Gastroesophageal sphincter (tissue), 4 donors: Measurements from ENCODE around the gene RBM19. TPM values are rescaled to one million over a fixed set of nuclear protein-coding genes. Genes with fewer than 3 reads are reported as not detected.
A peak's percentile ranks its signal among the peaks of the same experiment; 100 is the strongest.

Experiments
- ATAC-seq: fragments of 150-250 bp; one replicate; pipeline ENCODE4 v1.9.1; 2016; ENCODE audit warnings: mild to moderate bottlenecking, moderate library complexity
- H3K27ac ChIP-seq, 4 donors: fragments of 200-600 bp; sonication (generic) in 3 of 4; 1 replicate in 3 of 4; 2 replicates in 1 of 4; pipeline ENCODE4 v1.5.1; 2016 to 2019
- H3K27me3 ChIP-seq: fragments of 200-600 bp; sonication (generic); one replicate; pipeline ENCODE4 v1.5.1; 2019
- H3K36me3 ChIP-seq, 2 donors: fragments of 200-600 bp; sonication (generic); one replicate each; pipeline ENCODE4 v1.5.1; 2019; ENCODE audit warnings: control low read depth in 1 of 2
- H3K4me1 ChIP-seq, 3 donors: fragments of 200-600 bp; sonication (generic); 1 replicate in 2 of 3; 2 replicates in 1 of 3; pipeline ENCODE4 v1.5.1; 2016 to 2019; ENCODE audit warnings: control low read depth in 2 of 3
- H3K4me3 ChIP-seq, 2 donors: fragments of 200-600 bp; sonication (generic); one replicate each; pipeline ENCODE4 v1.5.1; 2019; ENCODE audit warnings: mild to moderate bottlenecking in 1 of 2, moderate library complexity in 1 of 2
- H3K9me3 ChIP-seq, 3 donors: fragments of 200-600 bp; sonication (generic); one replicate each; pipeline ENCODE4 v1.5.1; 2017 to 2019; ENCODE audit warnings: control low read depth in 2 of 3
- CTCF ChIP-seq, 4 experiments: fragments of 200-600 bp in 2 of 4; fragments of 450-650 bp in 2 of 4; sonication (generic) in 1 of 4; IDR thresholded peaks; one replicate each; pipeline ENCODE4 v1.5.1; 2017 to 2019; ENCODE audit warnings: antibody characterized with exemption in 4 of 4, mild to moderate bottlenecking in 2 of 4, moderate library complexity in 2 of 4
- EP300 ChIP-seq: sonication (generic); formaldehyde crosslinking; IDR thresholded peaks from one replicate; pipeline ENCODE4 v1.6.1; 2017; ENCODE audit warnings: antibody characterized with exemption, mild to moderate bottlenecking
- POLR2A ChIP-seq, 2 donors: fragments of 450-650 bp; IDR thresholded peaks; one replicate each; pipeline ENCODE4 v1.6.1; 2017; ENCODE audit warnings: antibody characterized with exemption in 2 of 2, mild to moderate bottlenecking in 2 of 2, moderate library complexity in 1 of 2
- POLR2AphosphoS5 ChIP-seq: sonication (generic); formaldehyde crosslinking; IDR thresholded peaks from one replicate; pipeline ENCODE4 v1.6.1; 2017; ENCODE audit warnings: antibody characterized with exemption
- WGBS, 2 donors: methylation state at CpG; one replicate each; pipeline ENCODE4 v1.1.5; 2018; ENCODE audit warnings: low coverage in 1 of 2; 5-methylcytosine and 5-hydroxymethylcytosine counted together
- total RNA-seq, 4 donors: library from RNA; depleted of rRNA; stranded (reverse); fragments of >200 nt; gene quantifications; one replicate each; pipeline ENCODE4 v1.1.0, GENCODE V29; 2016

Gene RBM19
- total RNA-seq, 4 donors from 2014 or later = 24.5 to 45.3 (median 33.9) TPM

GRCh38 chr12:113980537-113981337, 14.6 kb upstream of the RBM19 start:
- no peaks in the 10 kb centered on the region for H3K36me3 ChIP-seq
- TF ChIP-seq POLR2A (IDR thresholded peaks at IDR 0.05) (no peak), CTCF (IDR thresholded peaks at IDR 0.05) (peak; percentile 91 to 95 (median 92))
- no peak overlapping the region for H3K4me3 ChIP-seq
- H3K4me1 ChIP-seq = no peaks in the 10 kb centered on the region
- no peak for ATAC-seq
- no peak overlapping the region for H3K27ac ChIP-seq
- no peaks in the 10 kb centered on the region for H3K9me3 ChIP-seq
- H3K27me3 ChIP-seq = peaks cover 63% of the 10 kb centered on the region
- WGBS, 2 donors = 13 to 43% methylated on average over 3 to 12 of the region's 12 CpGs

GRCh38 chr12:113980054-113980453, 13.9 kb upstream of the RBM19 start:
- no peaks in the 10 kb centered on the region for H3K36me3 ChIP-seq
- peaks cover 68% of the 10 kb centered on the region for H3K27me3 ChIP-seq
- TF ChIP-seq CTCF (IDR thresholded peaks at IDR 0.05) (no peak), POLR2AphosphoS5 (no peak), POLR2A (IDR thresholded peaks at IDR 0.05) (no peak), EP300 (no peak)
- H3K27ac ChIP-seq = no peak overlapping the region
- H3K4me1 ChIP-seq = no peaks in the 10 kb centered on the region
- H3K9me3 ChIP-seq = no peaks in the 10 kb centered on the region
- 43 to 100% methylated on average over 1 to 2 of the region's 2 CpGs for WGBS, 2 donors
- no peak for ATAC-seq
- H3K4me3 ChIP-seq = no peak overlapping the region

GRCh38 chr12:113978080-113978479, 12.0 kb upstream of the RBM19 start:
- Histone ChIP-seq H3K9me3 (no peaks in the 10 kb centered on the region), H3K4me1 (no peaks in the 10 kb centered on the region), H3K4me3 (no peak overlapping the region), H3K36me3 (no peaks in the 10 kb centered on the region), H3K27me3 (peaks cover 85% of the 10 kb centered on the region), H3K27ac (no peak overlapping the region)
- ATAC-seq = no peak
- no peak for TF ChIP-seq CTCF (IDR thresholded peaks at IDR 0.05)
- no peak for TF ChIP-seq POLR2AphosphoS5
- TF ChIP-seq EP300 = no peak
- no peak for TF ChIP-seq POLR2A (IDR thresholded peaks at IDR 0.05)
- WGBS, 2 donors = no CpG with 5 or more reads among the region's 1 CpG

- no peak for ATAC-seq
- Histone ChIP-seq H3K36me3 (no peaks in the 10 kb centered on the region), H3K4me1 (no peaks in the 10 kb centered on the region), H3K9me3 (no peaks in the 10 kb centered on the region), H3K27me3 (peaks cover 62% of the 10 kb centered on the region), H3K4me3 (no peak overlapping the region), H3K27ac (no peak overlapping the region)
- WGBS, 2 donors = 74 to 79% methylated on average over 2 to 3 of the region's 3 CpGs
- TF ChIP-seq POLR2A (IDR thresholded peaks at IDR 0.05) (no peak), EP300 (no peak), CTCF (IDR thresholded peaks at IDR 0.05) (no peak), POLR2AphosphoS5 (no peak)
These were observed 7.9 kb upstream of the RBM19 start for GRCh38 chr12:113974006-113974405.
